Measurements from ENCODE around the gene KATNB1.

KATNB1 gene

DNA sequence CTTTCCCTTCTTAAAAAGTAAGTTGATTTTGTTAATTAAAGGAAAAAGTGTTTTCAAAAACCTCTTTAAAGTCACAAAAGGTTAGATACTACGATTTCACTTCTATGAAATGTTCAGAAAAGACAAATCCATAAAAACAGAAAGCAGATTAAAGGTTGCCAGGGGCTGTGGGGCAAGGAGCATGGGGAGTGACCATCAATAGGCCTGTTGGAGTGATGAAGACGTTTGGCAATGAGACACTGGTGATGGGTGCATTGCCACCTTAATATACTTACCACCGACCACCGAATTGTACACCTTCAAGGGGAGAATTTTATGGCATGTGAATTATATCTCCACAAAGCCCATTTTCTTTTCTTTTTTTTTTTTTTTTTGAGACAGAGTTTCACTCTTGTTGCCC is 47.5 kb downstream of the KATNB1 start:
- TF ChIP-seq, protein P1, sequence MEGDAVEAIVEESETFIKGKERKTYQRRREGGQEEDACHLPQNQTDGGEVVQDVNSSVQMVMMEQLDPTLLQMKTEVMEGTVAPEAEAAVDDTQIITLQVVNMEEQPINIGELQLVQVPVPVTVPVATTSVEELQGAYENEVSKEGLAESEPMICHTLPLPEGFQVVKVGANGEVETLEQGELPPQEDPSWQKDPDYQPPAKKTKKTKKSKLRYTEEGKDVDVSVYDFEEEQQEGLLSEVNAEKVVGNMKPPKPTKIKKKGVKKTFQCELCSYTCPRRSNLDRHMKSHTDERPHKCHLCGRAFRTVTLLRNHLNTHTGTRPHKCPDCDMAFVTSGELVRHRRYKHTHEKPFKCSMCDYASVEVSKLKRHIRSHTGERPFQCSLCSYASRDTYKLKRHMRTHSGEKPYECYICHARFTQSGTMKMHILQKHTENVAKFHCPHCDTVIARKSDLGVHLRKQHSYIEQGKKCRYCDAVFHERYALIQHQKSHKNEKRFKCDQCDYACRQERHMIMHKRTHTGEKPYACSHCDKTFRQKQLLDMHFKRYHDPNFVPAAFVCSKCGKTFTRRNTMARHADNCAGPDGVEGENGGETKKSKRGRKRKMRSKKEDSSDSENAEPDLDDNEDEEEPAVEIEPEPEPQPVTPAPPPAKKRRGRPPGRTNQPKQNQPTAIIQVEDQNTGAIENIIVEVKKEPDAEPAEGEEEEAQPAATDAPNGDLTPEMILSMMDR (IDR thresholded peaks at IDR 0.05; ENCODE audit: low read depth, low read length, missing control alignments) = no peak
- DNase-seq (ENCODE audit: low read depth) = no peak
- H3K4me3 ChIP-seq (ENCODE audit: low read depth, low read length) = no peak overlapping the region

DNA sequence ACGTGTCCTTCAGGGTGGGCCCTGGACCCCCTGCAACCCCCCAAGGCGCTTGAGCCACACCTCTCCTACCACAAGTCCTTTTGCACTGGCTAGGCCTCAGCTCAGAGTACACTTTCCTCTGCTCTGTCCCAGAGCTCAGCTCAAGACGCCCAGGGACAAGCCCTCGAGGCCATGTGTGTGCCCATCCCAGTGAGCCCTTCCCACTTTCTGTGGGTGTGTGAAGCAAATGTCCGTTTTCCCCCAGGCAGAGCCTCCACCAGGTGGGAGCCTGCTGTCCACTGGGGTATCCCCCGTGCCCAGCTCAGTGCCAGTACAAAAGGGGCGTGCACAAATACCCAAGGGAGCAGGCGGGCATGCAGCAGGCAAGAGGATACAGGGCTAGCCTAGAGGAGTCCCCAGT is 48.3 kb downstream of the KATNB1 start:
- no peak for DNase-seq (ENCODE audit: low read depth)
- TF ChIP-seq, protein P1 (IDR thresholded peaks at IDR 0.05; ENCODE audit: low read depth, low read length, missing control alignments) = no peak
- no peak overlapping the region for H3K4me3 ChIP-seq (ENCODE audit: low read depth, low read length)

DNA sequence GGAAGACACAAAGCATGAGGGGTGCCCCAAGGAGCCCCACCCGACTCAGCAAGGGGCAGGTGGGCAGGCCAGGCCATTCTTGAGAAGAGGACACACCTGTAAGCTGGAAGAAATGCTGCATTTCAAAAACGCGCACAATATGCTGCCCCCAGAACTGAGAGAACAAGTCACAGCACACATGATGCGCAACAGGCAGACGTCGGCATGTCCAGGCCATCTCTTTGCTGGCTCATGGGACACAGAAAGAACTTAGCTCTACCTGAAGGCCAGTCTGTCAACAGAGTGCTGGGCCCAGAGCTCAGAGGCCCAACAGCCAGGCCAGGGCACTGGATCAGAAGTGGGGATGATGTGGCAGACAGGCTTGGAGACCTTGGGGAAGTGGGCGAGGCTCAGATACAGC is 48.8 kb downstream of the KATNB1 start:
- no peak overlapping the region for H3K4me3 ChIP-seq (ENCODE audit: low read depth, low read length)
- no peak for DNase-seq (ENCODE audit: low read depth)
- TF ChIP-seq, protein P1 (IDR thresholded peaks at IDR 0.05; ENCODE audit: low read depth, low read length, missing control alignments) = no peak

DNA sequence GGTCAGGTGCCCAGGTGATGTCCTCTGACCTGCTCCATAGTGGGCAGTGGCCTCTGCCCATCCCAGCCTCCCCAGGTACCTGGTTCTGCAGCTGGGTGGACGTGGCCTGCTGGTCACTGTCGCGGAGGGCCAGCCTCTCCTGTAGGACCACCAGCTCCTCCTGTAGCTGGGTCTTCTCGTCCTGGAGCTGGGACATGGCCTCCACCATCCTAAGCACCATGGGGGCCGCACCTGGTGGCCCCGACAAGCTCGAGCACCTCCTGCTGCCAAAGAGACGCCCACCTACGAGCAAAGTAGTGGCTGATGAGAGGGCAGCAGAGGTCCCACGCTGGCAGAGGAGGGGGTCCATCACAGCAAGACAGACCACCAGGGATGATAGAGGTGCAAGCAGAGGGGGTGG is 49.8 kb downstream of the KATNB1 start:
- no peak for DNase-seq (ENCODE audit: low read depth)
- H3K4me3 ChIP-seq (ENCODE audit: low read depth, low read length) = no peak overlapping the region
- TF ChIP-seq, protein P1 (IDR thresholded peaks at IDR 0.05; ENCODE audit: low read depth, low read length, missing control alignments) = no peak

DNA sequence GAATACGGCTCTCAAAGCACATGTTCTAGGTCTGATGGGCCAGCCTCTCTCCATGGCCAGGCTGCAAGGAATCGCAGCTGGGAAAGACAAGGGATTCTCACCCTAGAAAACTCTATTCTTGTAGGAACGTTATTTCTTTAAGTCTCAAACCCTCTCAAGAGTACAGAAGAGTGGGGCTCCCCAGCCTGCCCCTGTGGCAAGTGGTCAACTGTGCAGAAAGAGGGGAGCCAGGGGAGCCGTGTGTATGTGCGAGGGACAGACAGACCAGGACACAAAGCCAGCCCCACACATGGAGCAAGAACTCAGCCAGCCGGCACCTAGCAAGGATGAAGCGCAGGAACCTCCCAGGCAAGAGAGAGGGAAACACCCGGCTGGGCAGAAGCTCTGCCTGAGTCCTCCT is 50.4 kb downstream of the KATNB1 start:
- no peak overlapping the region for H3K4me3 ChIP-seq (ENCODE audit: low read depth, low read length)
- DNase-seq (ENCODE audit: low read depth) = no peak
- TF ChIP-seq, protein P1 (IDR thresholded peaks at IDR 0.05; ENCODE audit: low read depth, low read length, missing control alignments) = no peak

DNA sequence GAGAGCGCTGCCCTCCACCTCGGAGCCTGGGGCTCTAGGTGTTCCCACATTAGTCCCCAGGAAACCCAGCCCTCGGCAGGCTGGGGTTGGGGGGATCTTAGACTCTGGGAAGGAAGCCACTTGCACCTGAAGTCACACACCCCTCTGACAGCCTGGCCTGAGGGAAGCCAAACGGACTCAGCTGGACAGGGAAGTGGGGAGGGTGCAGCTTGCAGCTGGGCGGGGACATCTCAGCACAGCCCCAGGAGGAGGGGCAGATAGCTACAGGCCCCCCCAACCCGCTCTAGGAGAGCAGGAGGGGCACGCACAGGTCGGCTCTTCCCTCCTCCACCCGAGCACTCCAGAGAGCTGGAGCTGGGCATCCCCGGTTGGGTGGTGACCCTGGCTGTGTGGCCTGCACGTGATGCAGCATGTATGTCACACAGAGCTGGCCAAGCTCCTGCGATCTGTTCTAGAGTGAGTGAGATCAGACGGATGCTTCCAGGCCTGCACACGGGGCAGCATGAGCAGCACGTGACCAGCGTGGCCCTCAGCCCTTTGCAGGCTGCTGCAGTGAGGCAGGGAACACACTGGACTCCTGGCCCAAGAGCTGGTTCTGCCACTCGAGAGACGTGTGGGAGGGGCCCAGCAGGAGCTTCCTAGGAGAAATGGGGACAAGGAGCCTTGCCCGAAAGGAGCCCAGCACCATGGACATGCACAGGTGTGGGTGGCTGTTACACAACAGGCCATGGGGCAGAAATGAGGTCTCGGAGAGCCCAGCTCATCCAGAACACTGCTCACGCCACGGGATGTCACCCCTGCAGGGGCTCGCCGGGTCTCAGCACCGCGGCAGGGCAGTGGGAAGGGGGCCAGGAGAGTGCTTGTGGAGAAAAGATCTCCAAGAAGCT is 51.3 kb downstream of the KATNB1 start:
- no peak overlapping the region for H3K4me3 ChIP-seq (ENCODE audit: low read depth, low read length)
- TF ChIP-seq, protein P1 (IDR thresholded peaks at IDR 0.05; ENCODE audit: low read depth, low read length, missing control alignments) = no peak
- DNase-seq (ENCODE audit: low read depth) = no peak

DNA sequence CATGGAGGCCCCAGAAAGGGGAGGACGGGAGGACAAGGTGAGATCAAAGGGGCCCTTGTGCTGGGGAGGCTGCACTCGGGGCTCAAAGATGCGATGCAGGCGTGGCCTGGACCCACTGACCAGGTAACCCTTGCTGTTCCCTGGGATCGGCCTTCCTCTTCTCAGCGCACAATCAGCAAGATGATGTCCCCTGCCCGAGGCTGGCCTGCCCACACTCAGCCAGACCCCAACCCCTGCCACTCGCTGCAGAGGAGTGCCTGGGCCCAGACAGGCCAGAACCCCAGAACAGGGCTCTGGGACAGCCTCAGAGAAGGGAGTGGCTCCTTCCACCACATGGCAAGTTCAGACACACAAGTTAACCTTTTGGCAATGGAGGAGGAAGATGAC is 51.9 kb downstream of the KATNB1 start:
- no peak for DNase-seq (ENCODE audit: low read depth)
- TF ChIP-seq, protein P1 (IDR thresholded peaks at IDR 0.05; ENCODE audit: low read depth, low read length, missing control alignments) = no peak
- H3K4me3 ChIP-seq (ENCODE audit: low read depth, low read length) = no peak overlapping the region

Data from GM12864 (cell line).